Progenitor cell of endocrine pancreas (in vitro differentiated cells): ENCODE measurements around the gene IDI2. TPM values are rescaled to one million over a fixed set of nuclear protein-coding genes. Genes with fewer than 3 reads are reported as not detected.
"Not testable (repeated sequence)": the region's sequence is repeated elsewhere in the genome, so short reads cannot be mapped to it uniquely, and the experiment has no call there.

Source experiments
- DNase-seq: peaks from one replicate; pipeline ENCODE4 v3.0.0; 2021; ENCODE audit warnings: low spot score; ENCODE audit not compliant: unreplicated experiment
- H3K27ac Mint-ChIP-seq: 2 replicates; pipeline ENCODE4 v1.8.0; 2021; ENCODE audit warnings: mild to moderate bottlenecking, moderate library complexity, mixed read lengths
- H3K27me3 Mint-ChIP-seq: 2 replicates; pipeline ENCODE4 v1.8.0; 2021; ENCODE audit warnings: mixed read lengths
- H3K36me3 Mint-ChIP-seq: 2 replicates; pipeline ENCODE4 v1.8.0; 2022; ENCODE audit warnings: mixed read lengths; ENCODE audit not compliant: insufficient read depth
- H3K4me1 Mint-ChIP-seq: 2 replicates; pipeline ENCODE4 v1.8.0; 2021; ENCODE audit warnings: low read depth, mixed read lengths
- H3K4me3 Mint-ChIP-seq: 2 replicates; pipeline ENCODE4 v1.8.0; 2021; ENCODE audit warnings: low read depth, mild to moderate bottlenecking, moderate library complexity, mixed read lengths
- H3K9me3 Mint-ChIP-seq: 2 replicates; pipeline ENCODE4 v1.8.0; 2021; ENCODE audit warnings: low read depth, mixed read lengths
- long read RNA-seq: library from polyadenylated mRNA; unstranded; transcript quantifications from one replicate; pipeline ENCODE4 v2.0.0, GENCODE V29; 2020
- total RNA-seq: library from RNA; stranded (reverse); gene quantifications from 2 replicates; pipeline ENCODE4 v1.2.1, GENCODE V29; 2021
- TF ChIP-seq, protein P1 (sequence below): fragments of 200-600 bp; sonication (generic); IDR thresholded peaks from one replicate; pipeline ENCODE4 v1.5.0; 2021; ENCODE audit warnings: antibody characterized with exemption, mild to moderate bottlenecking; ENCODE audit not compliant: unreplicated experiment

The IDI2 gene
- not detected in 2 replicates for total RNA-seq
- long read RNA-seq = 0 reads

DNA sequence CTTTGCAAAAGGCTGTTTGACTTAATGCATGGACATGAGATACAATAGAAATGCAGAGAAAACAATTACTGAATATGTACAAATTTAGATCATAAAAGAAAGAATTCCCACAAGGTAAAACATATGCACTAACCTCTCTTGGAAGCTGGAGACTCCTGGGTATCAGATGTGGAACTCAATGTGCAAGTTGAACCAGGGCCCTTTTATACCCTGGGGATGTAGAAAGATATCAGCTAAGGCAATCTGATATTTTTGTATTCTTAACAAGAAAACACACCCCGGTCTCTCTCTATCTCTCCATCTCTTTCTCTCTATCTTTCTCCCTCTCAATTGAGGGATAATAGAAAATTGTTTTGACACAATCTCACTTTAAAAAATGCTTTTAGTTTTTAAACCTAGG is at the start of gene IDI2:
Gene IDI2 (minus strand): TSS at position 177 of the 400 bp plus-strand sequence. CDS start 1,136 bp downstream, outside the sequence.
- DNase-seq = no peak
- H3K4me1 Mint-ChIP-seq = no peaks in the 10 kb centered on the region
- TF ChIP-seq, protein P1, sequence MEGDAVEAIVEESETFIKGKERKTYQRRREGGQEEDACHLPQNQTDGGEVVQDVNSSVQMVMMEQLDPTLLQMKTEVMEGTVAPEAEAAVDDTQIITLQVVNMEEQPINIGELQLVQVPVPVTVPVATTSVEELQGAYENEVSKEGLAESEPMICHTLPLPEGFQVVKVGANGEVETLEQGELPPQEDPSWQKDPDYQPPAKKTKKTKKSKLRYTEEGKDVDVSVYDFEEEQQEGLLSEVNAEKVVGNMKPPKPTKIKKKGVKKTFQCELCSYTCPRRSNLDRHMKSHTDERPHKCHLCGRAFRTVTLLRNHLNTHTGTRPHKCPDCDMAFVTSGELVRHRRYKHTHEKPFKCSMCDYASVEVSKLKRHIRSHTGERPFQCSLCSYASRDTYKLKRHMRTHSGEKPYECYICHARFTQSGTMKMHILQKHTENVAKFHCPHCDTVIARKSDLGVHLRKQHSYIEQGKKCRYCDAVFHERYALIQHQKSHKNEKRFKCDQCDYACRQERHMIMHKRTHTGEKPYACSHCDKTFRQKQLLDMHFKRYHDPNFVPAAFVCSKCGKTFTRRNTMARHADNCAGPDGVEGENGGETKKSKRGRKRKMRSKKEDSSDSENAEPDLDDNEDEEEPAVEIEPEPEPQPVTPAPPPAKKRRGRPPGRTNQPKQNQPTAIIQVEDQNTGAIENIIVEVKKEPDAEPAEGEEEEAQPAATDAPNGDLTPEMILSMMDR = no peak
- H3K4me3 Mint-ChIP-seq = no peak within 1 kb of the TSS
- no peak within 1 kb of the TSS for H3K27ac Mint-ChIP-seq
- H3K9me3 Mint-ChIP-seq = no peaks in the 10 kb centered on the region
- H3K27me3 Mint-ChIP-seq = no peaks in the 10 kb centered on the region
- H3K36me3 Mint-ChIP-seq = peaks cover 4% of the 10 kb centered on the region

DNA sequence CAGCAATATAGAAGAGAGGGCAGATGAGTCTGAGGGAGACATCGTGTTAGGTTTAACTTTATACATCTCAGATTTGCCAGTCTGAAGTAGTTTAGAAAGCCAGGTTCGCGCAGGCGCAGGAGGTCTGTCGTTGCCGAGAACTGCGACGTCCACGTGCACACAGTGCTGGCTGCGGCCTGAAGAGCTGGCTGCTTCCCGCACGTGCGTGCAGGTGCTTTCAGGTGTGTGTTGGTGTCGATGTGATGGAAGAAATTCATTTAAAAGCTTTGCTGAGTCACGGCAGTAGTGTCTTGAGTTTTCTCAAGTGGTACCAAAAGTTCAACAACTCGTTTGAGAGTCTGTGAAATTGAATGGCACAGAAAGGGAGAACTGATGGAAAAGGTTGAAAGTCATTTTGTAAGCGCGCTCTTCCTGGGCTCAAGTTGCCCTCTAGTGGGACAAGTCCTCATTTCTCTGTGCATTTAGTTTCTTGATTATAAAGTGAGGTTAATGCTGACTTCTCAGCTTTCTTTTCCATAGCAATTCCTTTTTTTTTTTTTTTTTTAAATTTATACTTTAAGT is 49.2 kb upstream of the IDI2 start:
- Mint-ChIP-seq H3K27me3 (no peaks in the 10 kb centered on the region), H3K36me3 (peaks cover 7% of the 10 kb centered on the region), H3K4me3 (no peak overlapping the region), H3K9me3 (no peaks in the 10 kb centered on the region), H3K4me1 (peaks cover 5% of the 10 kb centered on the region), H3K27ac (peak overlapping the region; percentile 84)
- no peak for DNase-seq
- TF ChIP-seq, protein P1 = peak; percentile 39

DNA sequence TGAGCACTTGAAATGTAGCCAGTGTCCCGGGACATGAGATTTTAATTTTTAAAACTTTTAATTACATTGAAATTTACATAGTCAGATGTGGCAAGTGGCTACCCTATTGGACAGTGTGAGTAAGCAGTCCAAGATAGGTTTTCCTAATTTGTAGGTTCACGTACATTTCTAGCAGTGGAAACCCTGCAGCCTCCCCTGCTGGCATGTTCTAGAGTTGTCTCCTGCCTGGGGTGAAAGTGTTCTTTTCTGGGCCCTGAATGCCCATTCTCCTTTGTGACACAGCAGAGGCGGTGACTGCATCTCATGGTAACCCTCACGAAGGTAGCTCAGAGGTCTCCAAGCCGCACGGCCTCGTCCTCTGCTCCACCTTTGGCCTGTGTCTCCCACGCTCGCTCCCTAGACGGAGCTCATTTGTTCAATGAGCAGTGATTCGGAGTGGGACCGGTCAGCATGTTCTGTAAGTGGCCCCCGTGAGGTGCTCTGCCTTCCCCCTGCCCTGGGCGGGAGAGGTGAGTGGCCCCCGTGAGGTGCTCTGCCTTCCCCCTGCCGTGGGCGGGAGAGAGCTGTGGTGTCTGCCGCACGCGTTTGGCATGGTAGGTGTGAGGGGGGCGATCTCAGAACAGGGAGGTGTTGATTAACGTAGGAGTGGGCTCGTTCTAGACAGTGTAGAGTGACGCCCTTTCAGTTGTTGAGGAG is 48.5 kb upstream of the IDI2 start:
- no peak overlapping the region for H3K4me3 Mint-ChIP-seq
- peaks cover 5% of the 10 kb centered on the region for H3K4me1 Mint-ChIP-seq
- H3K9me3 Mint-ChIP-seq = no peaks in the 10 kb centered on the region
- H3K27me3 Mint-ChIP-seq = no peaks in the 10 kb centered on the region
- no peak for DNase-seq
- TF ChIP-seq, protein P1 = no peak
- H3K36me3 Mint-ChIP-seq = peaks cover 5% of the 10 kb centered on the region
- peak overlapping the region; percentile 18 for H3K27ac Mint-ChIP-seq

DNA sequence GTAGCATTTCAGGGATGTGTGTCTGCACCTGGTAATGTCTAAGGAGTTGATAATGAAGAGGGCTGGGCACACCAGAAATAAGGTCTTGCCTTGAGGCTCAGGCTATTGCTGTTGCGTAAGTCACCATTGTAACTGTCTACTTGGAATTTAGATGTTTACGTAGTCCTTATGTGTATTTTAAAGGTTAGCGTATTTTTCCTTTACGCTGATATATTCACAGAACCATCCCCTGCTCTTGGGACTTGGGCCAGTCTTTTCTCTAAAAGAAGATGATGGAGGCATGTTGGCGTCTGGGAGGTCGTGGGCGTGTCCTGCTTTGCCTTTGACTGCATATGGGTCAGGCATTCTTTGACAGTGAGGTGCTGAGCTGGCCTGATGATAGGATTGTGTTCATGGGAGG is 45.3 kb upstream of the IDI2 start:
- DNase-seq = no peak
- Mint-ChIP-seq H3K36me3 (peaks cover 6% of the 10 kb centered on the region), H3K27ac (no peak overlapping the region), H3K4me3 (no peak overlapping the region), H3K27me3 (no peaks in the 10 kb centered on the region), H3K4me1 (peaks cover 5% of the 10 kb centered on the region), H3K9me3 (peaks cover 3% of the 10 kb centered on the region)
- TF ChIP-seq, protein P1 = no peak

DNA sequence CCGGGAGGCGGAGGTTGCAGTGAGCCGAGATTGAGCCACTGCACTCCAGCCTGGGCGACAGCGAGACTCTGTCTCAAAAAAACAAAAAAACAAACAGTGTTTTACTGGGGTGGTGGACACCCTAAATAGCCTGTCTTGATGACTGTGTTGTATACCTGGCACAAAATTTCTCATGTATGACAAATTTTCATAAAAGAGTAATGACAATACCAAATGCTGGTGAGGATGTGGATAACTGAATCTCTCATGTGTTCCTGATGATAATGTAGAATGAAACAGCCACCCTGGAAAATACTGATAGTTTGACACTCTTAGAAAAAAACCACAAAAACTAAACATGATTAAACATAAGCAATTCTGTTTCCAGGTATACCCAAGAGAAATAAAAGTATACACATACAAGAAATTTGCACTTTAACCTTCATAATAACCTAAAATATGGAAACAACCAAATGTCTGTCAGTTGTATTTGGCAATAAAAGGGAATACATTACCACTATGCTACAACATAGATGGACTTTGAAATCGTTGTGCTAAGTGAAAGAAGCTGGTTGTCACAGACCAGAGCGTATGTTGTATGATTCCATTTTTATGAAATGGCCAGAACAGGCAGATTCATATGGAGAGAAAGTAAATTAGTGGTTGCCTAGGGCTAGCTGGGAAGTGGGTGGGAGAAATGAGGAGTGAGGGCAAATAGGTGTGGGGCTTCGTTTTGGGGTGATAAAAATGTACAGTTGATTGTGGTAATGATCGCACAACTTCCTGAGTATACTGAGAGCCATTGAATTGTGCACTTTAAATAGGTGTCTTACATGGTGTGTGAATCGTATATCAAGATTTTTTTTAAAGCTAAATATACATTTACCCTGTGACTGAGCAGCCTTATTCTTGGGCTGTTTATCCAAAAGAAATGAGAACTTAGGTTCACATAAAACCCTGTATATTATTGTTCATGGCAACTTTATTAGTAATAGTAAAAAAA is 43.0 kb upstream of the IDI2 start:
- Mint-ChIP-seq H3K27me3 (no peaks in the 10 kb centered on the region), H3K4me1 (peaks cover 22% of the 10 kb centered on the region), H3K27ac (no peak overlapping the region), H3K36me3 (peaks cover 11% of the 10 kb centered on the region), H3K9me3 (peaks cover 3% of the 10 kb centered on the region), H3K4me3 (no peak overlapping the region)
- no peak for DNase-seq
- TF ChIP-seq, protein P1 = no peak

DNA sequence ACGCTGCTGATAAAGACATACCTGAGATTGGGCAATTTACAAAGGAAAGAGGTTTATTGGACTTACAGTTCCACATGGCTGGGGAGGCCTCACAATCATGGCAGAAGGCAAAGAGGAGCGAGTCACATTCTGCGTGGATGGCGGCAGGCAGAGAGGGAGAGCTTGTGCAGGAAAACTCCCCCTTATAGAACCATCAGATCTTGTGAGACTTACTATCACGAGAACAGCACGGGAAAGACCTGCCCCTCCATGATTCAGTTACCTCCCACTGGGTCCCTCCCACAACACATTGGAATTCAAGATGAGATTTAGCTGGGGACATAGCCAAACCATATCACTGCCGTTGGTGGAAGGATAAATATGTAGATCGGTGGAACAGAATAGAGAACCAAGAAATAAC is 41.1 kb upstream of the IDI2 start:
- H3K4me3 Mint-ChIP-seq, DNase-seq, H3K27me3 Mint-ChIP-seq, H3K27ac Mint-ChIP-seq, H3K9me3 Mint-ChIP-seq: not testable (repeated sequence)
- Mint-ChIP-seq H3K4me1 (peaks cover 19% of the 10 kb centered on the region), H3K36me3 (peaks cover 12% of the 10 kb centered on the region)
